ENCODE results near the gene FOSB. TPM values are rescaled to one million over a fixed set of nuclear protein-coding genes. Genes with fewer than 3 reads are reported as not detected.
A peak's percentile ranks its signal among the peaks of the same experiment; 100 is the strongest.

The FOSB gene
- total and polyA plus RNA-seq, 9 of the 15 experiments (the other 6 are each of a cell fraction or from before 2014, with no cell fraction given), result 0.11 to 2.7 (median 0.73) TPM

DNA sequence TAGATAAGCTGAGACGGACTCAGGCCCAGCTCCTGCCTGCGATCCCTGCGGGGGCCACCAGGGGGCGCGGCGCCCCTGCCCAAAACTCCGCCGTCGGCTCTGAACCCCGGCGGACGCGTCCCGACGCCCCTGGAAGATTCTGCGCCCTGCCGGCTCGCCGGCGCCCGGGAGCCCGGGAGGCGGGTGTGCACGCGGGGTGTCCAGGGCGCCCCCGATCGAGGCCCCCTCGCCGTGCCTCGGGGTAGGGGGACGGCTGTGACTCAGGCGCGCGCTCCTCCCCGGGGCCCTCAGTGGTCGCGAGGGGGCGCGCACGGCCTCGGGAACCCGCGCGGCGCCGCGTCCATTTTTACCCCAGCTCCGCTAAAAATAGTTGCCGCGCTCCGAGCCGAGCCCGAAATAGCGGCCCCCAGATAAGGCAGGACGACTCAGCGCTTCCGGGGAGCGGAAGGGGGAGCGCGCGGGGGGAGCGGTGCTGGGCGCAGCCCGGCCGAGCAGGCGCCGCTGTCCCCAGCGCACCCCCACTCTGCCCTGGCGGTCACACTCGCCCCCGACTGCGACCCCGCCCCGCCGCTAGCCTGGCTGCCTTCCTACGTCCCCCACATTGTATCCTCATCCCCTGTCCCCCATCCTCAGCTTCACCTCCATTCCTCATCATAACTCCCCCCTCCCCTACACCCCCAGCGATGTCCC, 28.1 kb upstream of the FOSB start (continued):
- TF ChIP-seq ESRRA (IDR thresholded peaks at IDR 0.05; ENCODE audit: borderline replicate concordance, low read depth) (peak; percentile 61), TRIM24 (IDR thresholded peaks at IDR 0.05) (peak in 1 of 2 experiments; percentile 63; a peak in 1 of 4 replicates), PHF8 (IDR thresholded peaks at IDR 0.05; ENCODE audit: borderline replicate concordance, low read length) (peak; percentile 57; the same call in 1 of the 2 replicates), ZNF121 (CRISPR knock-in tag; conservative IDR thresholded peaks at IDR 0.05) (no peak), ZNF24 (IDR thresholded peaks at IDR 0.05) (peak; percentile 44; the same call in 1 of the 2 replicates), HNRNPLL (IDR thresholded peaks at IDR 0.05; ENCODE audit: low read depth, low read length, poor library complexity, severe bottlenecking) (peak; percentile 72), CHD1 (IDR thresholded peaks at IDR 0.05; ENCODE audit: low read length) (no peak), RCOR1 (IDR thresholded peaks at IDR 0.05; ENCODE audit: borderline replicate concordance in 1 of 2, low read depth in 2 of 2, low read length in 2 of 2) (peak in 1 of 2 experiments; percentile 88; a peak in 2 of 4 replicates), EP300 (IDR thresholded peaks at IDR 0.05; ENCODE audit: low read length) (peak; percentile 81), SRF (CRISPR knock-in tag; IDR thresholded peaks at IDR 0.05) (peak; percentile 93 to 98), MYNN (IDR thresholded peaks at IDR 0.05) (peak; percentile 82), MYNN (CRISPR knock-in tag; IDR thresholded peaks at IDR 0.05) (no peak), ZNF316 (IDR thresholded peaks at IDR 0.05) (peak; percentile 71), ZBTB1 (CRISPR knock-in tag; IDR thresholded peaks at IDR 0.05; ENCODE audit: borderline replicate concordance, low read depth) (no peak), JUND (IDR thresholded peaks at IDR 0.05; ENCODE audit: borderline replicate concordance, low read depth, low read length) (peak; percentile 89), JUND (tag; IDR thresholded peaks at IDR 0.05; ENCODE audit: borderline replicate concordance, low read depth, low read length) (peak; percentile 51; the same call in 1 of the 3 replicates)
- TF ChIP-seq, protein P1, sequence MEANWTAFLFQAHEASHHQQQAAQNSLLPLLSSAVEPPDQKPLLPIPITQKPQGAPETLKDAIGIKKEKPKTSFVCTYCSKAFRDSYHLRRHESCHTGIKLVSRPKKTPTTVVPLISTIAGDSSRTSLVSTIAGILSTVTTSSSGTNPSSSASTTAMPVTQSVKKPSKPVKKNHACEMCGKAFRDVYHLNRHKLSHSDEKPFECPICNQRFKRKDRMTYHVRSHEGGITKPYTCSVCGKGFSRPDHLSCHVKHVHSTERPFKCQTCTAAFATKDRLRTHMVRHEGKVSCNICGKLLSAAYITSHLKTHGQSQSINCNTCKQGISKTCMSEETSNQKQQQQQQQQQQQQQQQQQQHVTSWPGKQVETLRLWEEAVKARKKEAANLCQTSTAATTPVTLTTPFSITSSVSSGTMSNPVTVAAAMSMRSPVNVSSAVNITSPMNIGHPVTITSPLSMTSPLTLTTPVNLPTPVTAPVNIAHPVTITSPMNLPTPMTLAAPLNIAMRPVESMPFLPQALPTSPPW (CRISPR knock-in tag; IDR thresholded peaks at IDR 0.05), result peak; percentile 100
- TF ChIP-seq, protein P2, sequence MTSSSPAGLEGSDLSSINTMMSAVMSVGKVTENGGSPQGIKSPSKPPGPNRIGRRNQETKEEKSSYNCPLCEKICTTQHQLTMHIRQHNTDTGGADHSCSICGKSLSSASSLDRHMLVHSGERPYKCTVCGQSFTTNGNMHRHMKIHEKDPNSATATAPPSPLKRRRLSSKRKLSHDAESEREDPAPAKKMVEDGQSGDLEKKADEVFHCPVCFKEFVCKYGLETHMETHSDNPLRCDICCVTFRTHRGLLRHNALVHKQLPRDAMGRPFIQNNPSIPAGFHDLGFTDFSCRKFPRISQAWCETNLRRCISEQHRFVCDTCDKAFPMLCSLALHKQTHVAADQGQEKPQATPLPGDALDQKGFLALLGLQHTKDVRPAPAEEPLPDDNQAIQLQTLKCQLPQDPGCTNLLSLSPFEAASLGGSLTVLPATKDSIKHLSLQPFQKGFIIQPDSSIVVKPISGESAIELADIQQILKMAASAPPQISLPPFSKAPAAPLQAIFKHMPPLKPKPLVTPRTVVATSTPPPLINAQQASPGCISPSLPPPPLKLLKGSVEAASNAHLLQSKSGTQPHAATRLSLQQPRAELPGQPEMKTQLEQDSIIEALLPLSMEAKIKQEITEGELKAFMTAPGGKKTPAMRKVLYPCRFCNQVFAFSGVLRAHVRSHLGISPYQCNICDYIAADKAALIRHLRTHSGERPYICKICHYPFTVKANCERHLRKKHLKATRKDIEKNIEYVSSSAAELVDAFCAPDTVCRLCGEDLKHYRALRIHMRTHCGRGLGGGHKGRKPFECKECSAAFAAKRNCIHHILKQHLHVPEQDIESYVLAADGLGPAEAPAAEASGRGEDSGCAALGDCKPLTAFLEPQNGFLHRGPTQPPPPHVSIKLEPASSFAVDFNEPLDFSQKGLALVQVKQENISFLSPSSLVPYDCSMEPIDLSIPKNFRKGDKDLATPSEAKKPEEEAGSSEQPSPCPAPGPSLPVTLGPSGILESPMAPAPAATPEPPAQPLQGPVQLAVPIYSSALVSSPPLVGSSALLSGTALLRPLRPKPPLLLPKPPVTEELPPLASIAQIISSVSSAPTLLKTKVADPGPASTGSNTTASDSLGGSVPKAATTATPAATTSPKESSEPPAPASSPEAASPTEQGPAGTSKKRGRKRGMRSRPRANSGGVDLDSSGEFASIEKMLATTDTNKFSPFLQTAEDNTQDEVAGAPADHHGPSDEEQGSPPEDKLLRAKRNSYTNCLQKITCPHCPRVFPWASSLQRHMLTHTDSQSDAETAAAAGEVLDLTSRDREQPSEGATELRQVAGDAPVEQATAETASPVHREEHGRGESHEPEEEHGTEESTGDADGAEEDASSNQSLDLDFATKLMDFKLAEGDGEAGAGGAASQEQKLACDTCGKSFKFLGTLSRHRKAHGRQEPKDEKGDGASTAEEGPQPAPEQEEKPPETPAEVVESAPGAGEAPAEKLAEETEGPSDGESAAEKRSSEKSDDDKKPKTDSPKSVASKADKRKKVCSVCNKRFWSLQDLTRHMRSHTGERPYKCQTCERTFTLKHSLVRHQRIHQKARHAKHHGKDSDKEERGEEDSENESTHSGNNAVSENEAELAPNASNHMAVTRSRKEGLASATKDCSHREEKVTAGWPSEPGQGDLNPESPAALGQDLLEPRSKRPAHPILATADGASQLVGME (CRISPR knock-in tag; IDR thresholded peaks at IDR 0.05), result no peak
- TF ChIP-seq, protein P3, sequence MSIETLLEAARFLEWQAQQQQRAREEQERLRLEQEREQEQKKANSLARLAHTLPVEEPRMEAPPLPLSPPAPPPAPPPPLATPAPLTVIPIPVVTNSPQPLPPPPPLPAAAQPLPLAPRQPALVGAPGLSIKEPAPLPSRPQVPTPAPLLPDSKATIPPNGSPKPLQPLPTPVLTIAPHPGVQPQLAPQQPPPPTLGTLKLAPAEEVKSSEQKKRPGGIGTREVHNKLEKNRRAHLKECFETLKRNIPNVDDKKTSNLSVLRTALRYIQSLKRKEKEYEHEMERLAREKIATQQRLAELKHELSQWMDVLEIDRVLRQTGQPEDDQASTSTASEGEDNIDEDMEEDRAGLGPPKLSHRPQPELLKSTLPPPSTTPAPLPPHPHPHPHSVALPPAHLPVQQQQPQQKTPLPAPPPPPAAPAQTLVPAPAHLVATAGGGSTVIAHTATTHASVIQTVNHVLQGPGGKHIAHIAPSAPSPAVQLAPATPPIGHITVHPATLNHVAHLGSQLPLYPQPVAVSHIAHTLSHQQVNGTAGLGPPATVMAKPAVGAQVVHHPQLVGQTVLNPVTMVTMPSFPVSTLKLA (conservative IDR thresholded peaks at IDR 0.05), result peak; percentile 38 to 61; a peak in 2 of 4 replicates
